GM19372 (cell line): Measurements from ENCODE around the gene IL36RN.

ENCODE experiments used
- ATAC-seq: cut with Tn5 transposase; IDR thresholded peaks from one replicate; pipeline ENCODE4 v1.9.1; 2021; ENCODE audit warnings: mild to moderate bottlenecking, low read depth, moderate library complexity; ENCODE audit not compliant: unreplicated experiment

IL36RN gene

DNA sequence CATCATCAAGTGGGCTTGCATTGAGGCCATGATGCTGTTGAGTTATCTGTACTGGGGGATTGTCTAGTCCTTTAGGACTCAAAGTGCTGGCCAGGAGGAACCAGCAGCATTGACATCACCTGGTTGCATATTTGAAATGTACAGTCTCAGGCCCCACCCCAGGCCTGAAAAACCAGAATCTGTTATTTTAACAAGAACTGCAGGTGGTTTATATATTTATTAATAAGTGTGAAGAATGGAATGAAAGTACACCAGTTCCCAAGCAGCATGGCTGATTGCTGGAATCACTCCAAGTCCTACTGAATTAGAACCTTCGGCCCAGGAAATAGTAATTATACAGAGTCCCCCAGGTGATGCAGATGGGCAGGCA lies 11.6 kb downstream of the IL36RN start:
- no peak for ATAC-seq

GRCh38 chr2:113072584-113072983 lies 13.6 kb downstream of the IL36RN start:
- no peak for ATAC-seq

GRCh38 chr2:113073325-113073834 lies 14.4 kb downstream of the IL36RN start:
- ATAC-seq = no peak

DNA sequence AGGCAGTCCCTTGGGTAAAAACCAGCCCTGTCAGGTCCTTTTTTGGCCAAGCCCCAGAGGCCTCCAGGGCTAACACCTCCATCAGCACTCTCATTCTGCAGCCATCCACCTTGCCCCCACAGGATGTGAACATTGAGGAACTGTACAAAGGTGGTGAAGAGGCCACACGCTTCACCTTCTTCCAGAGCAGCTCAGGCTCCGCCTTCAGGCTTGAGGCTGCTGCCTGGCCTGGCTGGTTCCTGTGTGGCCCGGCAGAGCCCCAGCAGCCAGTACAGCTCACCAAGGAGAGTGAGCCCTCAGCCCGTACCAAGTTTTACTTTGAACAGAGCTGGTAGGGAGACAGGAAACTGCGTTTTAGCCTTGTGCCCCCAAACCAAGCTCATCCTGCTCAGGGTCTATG lies 16.0 kb downstream of the IL36RN start:
- ATAC-seq = no peak

DNA sequence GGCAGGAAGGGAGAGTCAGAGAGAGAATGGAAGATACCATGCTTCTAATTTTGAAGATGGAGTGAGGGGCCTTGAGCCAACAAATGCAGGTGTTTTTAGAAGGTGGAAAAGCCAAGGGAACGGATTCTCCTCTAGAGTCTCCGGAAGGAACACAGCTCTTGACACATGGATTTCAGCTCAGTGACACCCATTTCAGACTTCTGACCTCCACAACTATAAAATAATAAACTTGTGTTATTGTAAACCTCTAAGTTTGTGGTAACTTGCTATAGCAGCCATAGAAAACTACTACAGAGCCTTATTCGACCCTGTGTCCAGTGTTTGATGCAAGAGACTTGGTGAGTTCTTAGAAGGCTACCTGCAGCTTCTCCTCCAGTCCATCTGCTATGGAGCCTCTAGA lies 16.6 kb downstream of the IL36RN start:
- no peak for ATAC-seq

DNA sequence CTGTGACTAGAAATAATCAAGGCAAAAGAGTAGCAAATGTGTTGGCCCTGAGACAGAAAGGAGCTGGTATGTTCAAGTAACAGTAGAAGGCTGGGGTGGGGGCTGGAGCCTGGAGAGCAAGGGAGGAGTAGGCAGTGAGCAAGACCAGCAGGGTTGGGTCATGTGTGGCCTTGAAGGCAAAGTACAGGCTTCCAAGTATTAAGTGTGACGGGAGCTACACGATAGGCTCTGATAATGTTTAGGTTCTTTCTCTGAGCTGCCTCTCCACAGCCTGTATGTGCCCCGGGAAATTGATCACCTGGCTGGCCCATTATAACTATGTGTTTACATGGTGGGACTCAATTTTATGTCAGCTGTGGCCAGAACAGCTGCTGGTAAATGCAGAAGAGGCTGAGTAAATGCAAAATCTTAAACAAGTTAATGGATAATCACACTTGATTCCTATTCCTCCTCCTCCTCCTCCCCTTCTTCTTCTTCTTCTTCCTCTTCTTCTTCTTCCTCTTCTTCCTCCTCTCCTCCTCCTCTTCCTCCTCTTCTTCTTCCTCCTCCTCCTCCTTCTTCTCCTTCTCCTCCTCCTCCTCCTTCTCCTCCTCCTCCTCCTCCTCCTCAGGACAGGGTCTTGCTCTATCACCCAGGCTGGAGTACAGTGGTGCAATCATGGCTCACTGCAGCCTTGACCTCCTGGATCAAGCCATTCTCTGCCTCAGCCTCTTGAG lies 18.1 kb downstream of the IL36RN start:
- ATAC-seq = no peak

GRCh38 chr2:113077921-113078320 lies 18.9 kb downstream of the IL36RN start:
- no peak for ATAC-seq

DNA sequence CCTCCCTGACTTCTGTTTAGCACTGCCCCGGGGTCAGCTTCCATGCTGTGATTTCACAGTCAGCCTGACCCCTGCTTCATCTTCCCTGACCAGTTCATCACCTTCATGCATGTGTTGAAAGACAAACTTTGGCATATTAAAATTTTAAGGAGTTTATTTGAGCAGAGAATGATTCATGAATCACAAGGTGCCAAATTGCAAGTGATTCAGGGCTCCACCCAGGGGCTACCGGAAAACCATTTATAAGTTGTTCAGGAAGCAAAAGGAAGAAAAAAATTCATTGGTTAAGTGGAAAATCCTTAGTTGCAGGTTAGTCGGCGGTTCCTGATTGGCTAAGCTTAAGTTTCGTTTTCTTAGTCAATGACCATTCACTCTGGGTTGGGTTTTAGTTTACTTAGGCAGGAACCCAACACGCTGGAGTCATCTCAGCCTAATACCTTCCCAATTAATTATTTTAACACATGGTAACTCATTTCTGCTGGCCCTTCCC lies 19.4 kb downstream of the IL36RN start:
- ATAC-seq = no peak

DNA sequence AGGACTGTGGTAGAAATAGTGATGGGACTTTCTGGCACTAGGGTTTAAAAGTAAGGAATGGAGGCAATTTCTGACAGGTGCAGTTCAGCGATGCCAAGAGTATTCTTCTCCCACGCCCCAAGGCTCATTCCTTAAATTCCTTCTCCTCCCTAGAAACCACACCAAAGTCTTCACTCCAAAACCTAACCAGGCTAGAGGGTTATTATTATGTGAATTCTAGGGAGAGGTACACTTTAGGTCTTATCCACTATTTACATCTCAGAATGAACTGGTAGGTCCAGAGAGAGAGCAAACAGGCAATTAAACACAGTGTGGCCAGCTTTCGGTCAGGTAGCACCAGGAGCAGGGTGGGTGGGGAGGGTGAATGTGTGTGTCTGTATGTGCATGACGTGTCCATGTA lies 20.1 kb downstream of the IL36RN start:
- no peak for ATAC-seq

GRCh38 chr2:113080134-113080533 lies 21.1 kb downstream of the IL36RN start:
- ATAC-seq = no peak

GRCh38 chr2:113081488-113082210 lies 22.7 kb downstream of the IL36RN start:
- ATAC-seq = no peak

- no peak for ATAC-seq
Measured at GRCh38 chr2:113083296-113083695, 24.3 kb downstream of the IL36RN start.

- no peak for ATAC-seq
Measured at GRCh38 chr2:113084249-113085000, 25.4 kb downstream of the IL36RN start.

- no peak for ATAC-seq
Measured at GRCh38 chr2:113085542-113085941, 26.5 kb downstream of the IL36RN start.

DNA sequence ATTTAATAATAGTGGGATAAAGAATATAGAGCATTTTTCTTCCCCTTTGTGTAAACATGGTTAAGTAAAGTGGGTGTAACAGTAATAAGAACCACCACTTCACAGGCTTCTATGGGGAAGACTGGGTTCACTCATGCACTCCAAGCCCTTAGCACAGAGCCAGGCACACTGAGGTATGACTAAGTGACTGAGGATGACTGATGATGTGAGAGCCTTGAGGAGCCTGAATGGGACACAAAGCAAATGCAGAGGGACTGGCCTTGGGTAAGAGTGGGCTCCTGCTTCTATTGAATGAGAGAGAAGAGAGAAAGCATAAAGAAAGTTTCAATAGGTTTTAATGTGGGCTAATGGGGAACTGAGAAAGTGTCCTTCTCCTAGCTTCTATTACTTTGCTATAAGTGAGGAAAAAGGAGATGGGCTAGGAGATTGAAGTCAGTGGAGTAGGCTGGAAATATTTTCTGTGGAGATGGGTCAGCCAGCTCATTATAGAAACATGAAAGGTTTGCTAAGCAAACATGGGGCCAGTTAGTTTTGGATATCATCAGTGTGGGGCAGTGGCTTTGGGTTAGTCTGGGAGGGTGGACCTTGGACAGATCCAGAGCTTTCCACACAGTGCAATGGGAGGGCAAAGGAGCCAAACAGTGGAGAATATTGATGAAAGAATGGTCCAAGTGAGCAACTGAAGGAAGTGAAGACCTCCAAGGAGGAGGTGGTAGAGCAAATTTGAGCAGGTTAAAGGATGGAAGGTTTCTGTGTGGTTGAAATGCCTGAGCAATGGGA lies 29.4 kb downstream of the IL36RN start:
- no peak for ATAC-seq

- ATAC-seq = no peak
Measured at GRCh38 chr2:113089916-113090315, 30.9 kb downstream of the IL36RN start.

DNA sequence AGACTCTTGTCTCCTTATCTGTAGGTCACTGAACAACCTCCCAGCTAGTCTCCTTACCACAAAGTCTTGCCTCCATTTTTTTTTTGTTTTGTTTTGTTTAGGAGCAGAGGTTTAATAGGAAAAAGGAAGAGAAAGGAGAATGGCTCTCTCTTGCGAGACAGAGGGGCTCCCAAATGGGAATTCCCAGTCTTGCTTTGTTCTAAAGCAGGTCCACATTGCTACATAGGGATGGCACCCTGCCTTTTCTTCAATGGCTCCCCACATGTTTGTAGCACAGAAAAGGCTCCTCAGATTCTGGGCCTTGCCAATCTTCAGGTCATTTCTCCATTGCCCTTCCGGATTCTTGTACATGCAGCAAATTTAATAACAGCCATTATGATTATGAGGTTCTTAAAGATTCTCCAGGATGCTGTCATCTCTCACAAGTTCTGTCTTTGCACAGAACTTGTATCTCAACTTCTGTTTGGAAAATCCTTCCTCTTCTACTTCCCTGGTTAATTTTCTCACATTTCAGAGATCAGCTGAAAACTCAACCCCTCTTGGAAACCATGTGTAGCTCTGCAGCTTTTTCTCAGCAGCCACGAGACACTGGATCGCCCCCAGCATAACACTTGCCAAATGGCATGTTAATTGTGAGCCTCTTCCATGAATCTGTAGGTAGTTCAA lies 32.4 kb downstream of the IL36RN start:
- no peak for ATAC-seq

- no peak for ATAC-seq
Measured at GRCh38 chr2:113092864-113093612, 34.0 kb downstream of the IL36RN start.

DNA sequence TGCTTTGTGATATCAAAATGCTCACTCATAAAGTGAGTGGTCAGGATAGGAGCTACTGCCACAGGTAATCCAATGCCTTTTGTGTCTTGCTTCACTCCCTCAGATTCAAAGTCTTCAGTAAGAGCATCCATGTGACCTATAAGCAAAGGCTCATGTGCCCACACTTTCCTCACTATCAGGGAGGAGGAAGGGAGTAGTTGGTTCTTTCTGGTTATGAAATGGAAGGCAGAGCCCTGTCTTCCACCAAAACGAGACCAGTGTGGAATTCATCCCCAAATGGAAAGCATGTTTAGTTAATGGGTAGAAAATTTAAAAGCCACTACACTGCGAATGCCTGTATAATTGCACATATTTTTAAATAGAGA lies 34.6 kb downstream of the IL36RN start:
- ATAC-seq = no peak
